ENCODE data around the gene UNKL.
"Not testable (repeated sequence)": the region's sequence is repeated elsewhere in the genome, so short reads cannot be mapped to it uniquely, and the experiment has no call there.

The UNKL gene

DNA sequence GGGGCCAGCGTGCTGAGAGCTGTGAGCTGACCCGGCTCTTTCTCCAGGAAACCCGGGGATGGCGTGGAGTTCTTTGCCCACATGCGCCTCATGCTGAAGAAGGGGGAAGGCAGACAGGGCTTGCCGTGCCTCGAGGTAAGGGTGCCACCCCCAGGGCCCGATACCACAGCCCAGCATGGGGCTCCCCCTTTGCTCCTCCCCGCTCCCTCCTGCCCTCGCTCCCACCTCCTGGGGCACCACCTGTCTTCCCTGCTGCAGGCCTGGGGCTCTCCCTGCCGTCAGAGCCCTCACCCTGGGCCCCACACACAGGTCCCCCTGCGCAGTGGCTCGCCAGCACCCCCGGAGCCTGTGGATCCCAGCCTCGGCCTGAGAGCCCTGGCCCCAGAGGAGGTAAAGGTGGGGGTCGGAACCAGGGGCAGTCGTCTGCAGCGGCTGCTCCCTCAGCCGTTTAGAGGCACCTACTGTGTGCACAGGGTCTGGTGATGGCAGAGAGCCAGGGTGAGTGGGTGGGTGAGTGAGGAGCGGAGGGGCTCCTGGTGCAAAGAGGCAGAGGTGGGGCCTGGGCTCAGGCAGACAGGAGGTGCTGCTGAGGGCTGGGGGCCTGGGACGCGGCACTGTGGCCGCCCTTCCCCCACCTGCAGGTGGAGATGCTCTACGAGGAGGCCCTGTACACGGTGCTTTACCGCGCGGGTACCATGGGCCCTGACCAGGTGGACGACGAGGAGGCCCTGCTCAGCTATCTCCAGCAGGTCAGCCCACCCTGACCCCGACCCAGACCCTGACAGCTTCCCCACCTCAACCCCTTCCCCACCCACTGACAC is 75.4 kb downstream of the UNKL start:
- no peak for DNase-seq (ENCODE audit: low read depth in 2 of 2)

DNA sequence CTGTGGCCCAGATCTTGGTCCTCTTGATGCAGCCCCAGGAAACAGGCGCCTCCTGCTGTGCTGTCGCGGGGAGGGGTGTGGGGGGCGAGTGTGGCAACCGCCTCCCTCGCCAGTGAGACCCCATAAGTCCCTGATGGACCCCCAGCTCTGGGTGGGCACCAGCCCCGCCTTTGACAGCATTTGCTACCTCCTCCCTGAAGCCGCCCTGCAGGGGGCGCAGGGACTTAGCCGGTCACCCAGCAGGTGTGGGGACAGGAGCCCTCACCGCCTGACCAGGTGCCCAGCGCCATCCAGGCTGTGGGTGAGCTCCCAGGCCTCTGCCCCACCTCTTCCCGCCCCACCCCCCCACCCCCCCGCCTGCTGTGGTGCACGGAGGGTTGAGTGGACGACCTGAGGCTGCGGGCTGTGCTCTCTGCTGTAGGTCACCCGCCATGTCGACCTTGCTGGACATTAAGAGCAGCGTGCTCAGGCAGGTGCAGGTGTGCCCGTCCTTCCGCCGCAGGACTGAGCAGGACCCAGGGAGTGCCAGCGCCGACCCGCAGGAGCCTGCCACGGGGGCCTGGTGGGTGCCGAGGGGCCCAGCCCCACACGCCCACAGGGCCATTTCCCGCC is 76.3 kb downstream of the UNKL start:
- no peak for DNase-seq (ENCODE audit: low read depth in 2 of 2)

DNA sequence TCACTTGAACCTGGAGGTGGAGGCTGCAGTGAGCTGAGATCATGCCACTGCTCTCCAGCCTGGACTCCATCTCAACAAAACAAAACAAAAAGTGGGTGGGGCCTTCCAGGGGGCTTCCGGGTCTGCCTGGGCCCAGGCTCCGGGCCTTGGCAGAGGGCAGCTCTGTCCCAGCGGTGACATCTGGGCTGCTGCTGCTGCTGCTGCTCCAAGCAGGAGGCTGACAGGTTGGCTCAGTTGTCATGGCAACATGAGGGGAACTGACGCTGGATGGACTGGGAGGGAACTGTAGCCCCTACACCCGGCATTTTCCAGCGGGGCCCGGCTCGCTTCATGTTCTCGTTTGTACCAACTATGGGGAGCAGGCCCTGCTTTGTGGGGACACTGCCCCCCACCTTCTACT is 77.0 kb downstream of the UNKL start:
- DNase-seq (ENCODE audit: low read depth in 2 of 2): no peak

DNA sequence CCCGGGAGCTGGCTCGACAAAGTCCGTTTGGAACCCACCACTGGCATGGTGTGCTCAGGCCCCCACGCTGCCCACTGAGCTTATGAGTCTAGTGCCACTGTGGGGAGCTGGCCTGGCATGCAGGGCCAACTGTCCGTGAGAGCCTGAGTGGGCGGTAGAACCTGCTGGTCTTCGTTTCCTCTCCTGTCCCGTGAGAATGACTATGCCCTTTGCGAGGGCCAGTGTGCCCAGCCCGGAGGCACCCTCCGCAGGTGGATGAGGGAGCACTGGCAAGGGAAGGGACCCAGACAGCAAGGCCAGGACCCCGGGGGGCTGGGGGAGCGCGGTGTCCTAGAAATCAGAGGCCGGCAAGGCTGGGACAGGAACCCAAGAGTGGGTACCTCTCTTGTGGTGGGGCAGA is 77.9 kb downstream of the UNKL start:
- no peak for DNase-seq (ENCODE audit: low read depth in 2 of 2)

DNA sequence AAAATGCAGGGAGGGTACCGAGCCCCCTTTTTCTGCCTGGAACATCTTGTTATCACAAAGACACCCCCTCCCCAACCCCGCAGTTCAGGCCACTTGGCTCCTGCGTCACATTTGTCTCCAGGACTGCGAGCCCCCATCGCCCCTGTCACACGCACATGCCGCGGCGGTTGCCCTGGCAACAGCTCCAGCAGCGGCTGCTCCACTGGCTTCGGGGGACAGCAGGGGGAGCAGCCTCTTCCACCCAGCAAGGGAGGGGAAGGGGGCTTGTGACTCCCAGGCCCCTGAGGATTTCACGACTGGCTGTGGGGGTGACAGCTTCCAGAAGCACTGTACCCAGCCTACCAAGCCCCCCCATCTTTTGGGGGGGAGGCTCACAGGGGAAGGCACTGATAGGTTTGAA is 78.5 kb downstream of the UNKL start:
- no peak for DNase-seq (ENCODE audit: low read depth in 2 of 2)

GRCh38 chr16:1335211-1335971 is 79.1 kb downstream of the UNKL start:
- DNase-seq (ENCODE audit: low read depth in 2 of 2): no peak

GRCh38 chr16:1334739-1335138 is 79.8 kb downstream of the UNKL start:
- DNase-seq (ENCODE audit: low read depth in 2 of 2): no peak

GRCh38 chr16:1333854-1334700 is 80.4 kb downstream of the UNKL start:
- DNase-seq (ENCODE audit: low read depth in 2 of 2): no peak

DNA sequence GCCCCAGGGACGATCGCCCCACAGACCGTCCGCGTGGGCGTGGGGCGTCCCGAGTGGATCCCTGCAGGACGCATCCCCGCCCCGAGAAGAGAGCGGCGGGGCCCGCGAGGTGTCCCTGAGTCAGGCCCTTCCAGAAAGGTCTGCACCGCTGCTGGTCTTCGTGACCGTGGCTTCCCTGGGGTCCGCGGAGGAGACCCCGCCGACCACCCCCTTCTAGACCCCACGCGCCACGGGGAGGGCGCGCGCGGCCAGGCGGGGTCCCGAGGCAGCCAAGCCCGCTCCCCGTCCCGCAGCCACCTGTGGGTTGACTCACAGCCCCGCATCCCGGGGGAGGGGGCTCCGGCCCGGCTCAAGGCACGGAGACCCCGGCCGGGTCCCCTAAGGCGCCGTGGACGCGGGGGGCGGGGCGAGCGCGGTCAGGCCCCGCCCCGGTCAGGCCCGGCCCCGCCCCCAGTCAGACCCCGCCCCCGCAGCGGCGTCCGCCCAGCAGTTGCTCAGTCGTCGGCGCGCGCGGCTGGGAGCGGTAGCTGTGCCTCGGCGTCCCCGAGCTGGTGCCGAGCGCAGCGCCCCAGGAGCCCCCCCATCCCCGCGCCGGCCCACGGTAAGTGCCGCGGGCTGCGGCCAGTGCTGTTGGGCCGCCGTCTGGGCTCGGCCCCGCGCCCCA is 81.2 kb downstream of the UNKL start, which contains the start of gene BAIAP3:
Gene BAIAP3 (plus strand): TSS at position 497 of the 664 bp plus-strand sequence. CDS start 4,905 bp downstream, outside the sequence.
- DNase-seq (ENCODE audit: low read depth in 2 of 2): no peak

DNA sequence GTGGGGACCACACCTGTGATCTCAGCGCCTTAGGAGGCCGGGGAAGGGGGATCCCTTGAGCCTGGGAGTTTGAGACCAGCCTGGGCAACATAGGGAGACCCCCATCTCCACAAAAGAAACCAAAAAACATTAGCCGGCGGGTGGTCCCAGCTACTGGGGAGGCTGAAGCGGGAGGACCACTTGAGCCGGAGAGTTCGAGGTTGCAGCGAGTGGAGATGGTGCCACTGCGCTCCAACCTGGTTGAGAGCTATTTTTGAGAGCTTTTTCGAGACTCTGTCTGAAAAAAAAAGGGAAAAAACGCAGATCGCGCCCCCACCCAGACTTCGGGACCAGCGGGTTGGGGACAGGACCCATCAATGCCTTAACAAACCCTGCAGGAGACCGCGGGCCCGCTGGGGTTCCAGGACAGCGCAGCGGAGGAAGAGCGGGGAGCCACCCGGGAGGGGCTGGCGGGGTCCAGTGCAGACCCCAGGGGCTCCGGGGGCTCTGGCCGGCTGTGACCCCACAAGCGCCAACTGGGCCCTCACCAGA is 81.8 kb downstream of the UNKL start:
- no peak for DNase-seq (ENCODE audit: low read depth in 2 of 2)

GRCh38 chr16:1331712-1332617 is 82.5 kb downstream of the UNKL start:
- no peak for DNase-seq (ENCODE audit: low read depth in 2 of 2)

GRCh38 chr16:1330931-1331711 is 83.4 kb downstream of the UNKL start:
- no peak for DNase-seq (ENCODE audit: low read depth in 2 of 2)

- DNase-seq (ENCODE audit: low read depth in 2 of 2): no peak
Observed at GRCh38 chr16:1330260-1330914, 84.1 kb downstream of the UNKL start.

DNA sequence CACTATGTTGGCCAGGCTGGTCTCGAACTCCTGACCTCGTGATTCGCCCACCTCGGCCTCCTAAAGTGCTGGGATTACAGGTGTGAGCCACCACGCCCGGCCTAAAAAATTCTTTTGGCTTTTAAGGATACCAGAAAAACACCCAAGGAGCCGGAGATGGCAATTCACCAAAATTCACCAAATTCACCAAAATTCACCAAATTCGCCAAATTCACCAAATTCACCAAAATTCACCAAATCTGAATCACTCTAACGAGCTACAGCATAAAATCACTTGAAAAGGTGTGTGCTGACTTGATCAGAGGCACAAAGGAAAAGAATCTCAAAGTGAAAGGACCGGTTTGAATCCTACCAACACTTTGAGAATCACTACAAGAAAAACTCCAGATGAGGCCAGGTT is 85.5 kb downstream of the UNKL start:
- not testable (repeated sequence) for DNase-seq (ENCODE audit: low read depth in 2 of 2)

DNA sequence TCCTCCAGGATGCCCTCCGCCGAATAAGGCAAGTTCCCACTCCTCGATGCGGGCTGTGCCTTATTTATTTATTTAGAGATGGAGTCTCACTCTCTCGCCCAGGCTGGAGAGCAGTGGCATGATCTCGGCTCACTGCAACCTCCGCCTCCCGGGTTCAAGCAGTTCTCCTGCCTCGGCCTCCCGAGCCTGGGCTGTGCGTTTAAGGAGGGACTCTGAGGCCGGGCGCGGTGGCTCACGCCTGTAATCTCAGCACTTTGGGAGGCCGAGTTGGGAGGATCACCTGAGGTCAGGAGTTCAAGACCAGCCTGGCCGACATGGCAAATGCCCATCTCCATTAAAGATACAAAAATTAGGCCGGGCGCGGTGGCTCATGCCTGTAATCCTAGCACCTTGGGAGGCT is 86.4 kb downstream of the UNKL start:
- not testable (repeated sequence) for DNase-seq (ENCODE audit: low read depth in 2 of 2)

DNA sequence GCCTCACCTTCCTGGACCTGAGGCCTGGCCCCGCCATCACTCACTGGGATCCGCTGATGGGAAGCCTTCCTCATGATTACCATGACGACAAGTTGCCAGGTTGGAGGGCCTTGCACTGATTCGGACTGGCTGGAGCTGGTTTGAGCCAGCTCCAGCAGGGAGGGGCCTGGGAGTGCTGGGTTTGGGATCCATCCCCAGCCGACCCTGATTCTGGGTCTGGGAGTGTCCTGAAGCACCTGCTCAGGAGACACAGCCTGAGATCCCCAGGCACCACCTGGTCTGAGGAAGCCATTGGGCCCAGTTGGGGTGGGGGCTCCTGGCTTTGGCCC is 86.9 kb downstream of the UNKL start:
- no peak for DNase-seq (ENCODE audit: low read depth in 2 of 2)

DNA sequence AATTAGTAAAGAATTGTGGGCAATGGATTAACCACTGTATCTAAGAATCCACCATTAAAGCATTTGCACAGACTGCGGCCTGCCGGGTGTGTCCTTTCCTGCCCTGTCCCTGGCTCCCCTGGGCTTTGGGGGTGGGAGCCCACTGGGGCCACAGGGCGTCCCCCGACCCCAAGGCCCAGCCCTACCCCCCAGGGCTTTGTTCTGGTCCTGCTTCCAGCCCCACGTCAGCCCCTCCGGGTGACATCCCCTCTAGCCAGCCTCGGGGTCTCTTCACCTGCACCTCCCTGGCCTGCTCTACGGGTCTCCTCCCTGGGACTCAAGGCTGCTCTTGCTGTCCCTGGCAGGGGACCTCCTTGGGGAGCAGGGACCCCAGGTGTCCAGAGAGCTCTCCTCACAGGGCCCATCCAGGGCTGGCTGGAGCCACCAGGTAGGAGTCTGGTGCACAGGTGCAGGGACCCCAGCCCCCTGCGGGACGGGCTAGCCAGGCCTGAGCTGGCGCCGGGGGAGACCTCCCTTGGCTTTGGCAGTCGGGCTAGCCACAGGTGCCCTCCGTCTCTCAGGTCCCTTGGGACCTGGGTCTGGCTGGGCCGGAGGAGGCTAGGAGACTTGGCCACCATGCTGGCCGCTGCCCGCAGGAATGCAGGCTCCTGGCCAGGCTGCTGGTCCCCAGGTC is 87.4 kb downstream of the UNKL start:
- no peak for DNase-seq (ENCODE audit: low read depth in 2 of 2)

- no peak for DNase-seq (ENCODE audit: low read depth in 2 of 2)
Observed at GRCh38 chr16:1326391-1326790, 88.1 kb downstream of the UNKL start.

All from stimulated activated CD4-positive, alpha-beta T cell treated with anti-CD3 and anti-CD28 coated beads, Interleukin-1b, Interleukin-23, amount 100 ng/mL, for 1 hour (primary cell).